T-helper 2 cell (primary cell): Measurements from ENCODE around the gene SH3PXD2A.
"Not testable (repeated sequence)": the region's sequence is repeated elsewhere in the genome, so short reads cannot be mapped to it uniquely, and the experiment has no call there.

Experiments
- DNase-seq, 5 experiments: peaks; one replicate each; pipeline versions ENCODE4 v3.0.0 to v3.0.0-alpha.2; 2012 to 2022

SH3PXD2A gene

GRCh38 chr10:103849212-103849877, 6.0 kb downstream of the SH3PXD2A start:
- DNase-seq, result no peak

DNA sequence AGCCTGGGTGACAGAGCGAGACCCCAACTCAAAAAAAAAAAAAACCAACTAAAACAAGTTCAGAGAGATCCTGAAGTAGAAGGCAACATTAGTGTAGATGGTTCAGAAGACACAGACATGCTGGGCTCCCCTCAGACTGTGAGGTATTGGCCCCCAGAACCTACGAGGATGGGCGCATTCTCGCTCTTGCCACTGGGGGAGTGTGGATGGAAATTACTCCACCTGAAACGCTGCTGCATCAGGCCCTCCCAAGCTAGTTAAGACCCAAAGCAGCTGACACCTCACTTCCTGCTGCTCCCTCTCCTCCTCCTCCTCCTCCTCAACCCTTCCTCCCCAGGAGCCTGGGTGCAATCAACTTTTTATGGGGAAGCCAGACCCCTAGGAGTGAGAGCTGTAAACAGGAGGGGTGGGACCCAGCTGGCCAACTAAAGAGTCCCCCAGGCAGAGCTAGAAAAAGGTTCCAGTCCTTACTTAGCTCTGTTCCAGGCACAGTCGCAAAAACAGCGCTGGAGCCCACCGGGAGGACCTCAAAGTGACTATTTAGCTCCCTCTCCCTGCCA, 7.4 kb downstream of the SH3PXD2A start:
- peak in 1 of 5 experiments; percentile 26 for DNase-seq

- no peak for DNase-seq
Measured at GRCh38 chr10:103847346-103847745, 8.0 kb downstream of the SH3PXD2A start.

- DNase-seq, result peak in 1 of 5 experiments; percentile 53
Measured at GRCh38 chr10:103845972-103846371, 9.4 kb downstream of the SH3PXD2A start.

GRCh38 chr10:103845346-103845745, 10.0 kb downstream of the SH3PXD2A start:
- DNase-seq, result not testable (repeated sequence)

- no peak for DNase-seq
Measured at GRCh38 chr10:103843854-103844570, 11.4 kb downstream of the SH3PXD2A start.

DNA sequence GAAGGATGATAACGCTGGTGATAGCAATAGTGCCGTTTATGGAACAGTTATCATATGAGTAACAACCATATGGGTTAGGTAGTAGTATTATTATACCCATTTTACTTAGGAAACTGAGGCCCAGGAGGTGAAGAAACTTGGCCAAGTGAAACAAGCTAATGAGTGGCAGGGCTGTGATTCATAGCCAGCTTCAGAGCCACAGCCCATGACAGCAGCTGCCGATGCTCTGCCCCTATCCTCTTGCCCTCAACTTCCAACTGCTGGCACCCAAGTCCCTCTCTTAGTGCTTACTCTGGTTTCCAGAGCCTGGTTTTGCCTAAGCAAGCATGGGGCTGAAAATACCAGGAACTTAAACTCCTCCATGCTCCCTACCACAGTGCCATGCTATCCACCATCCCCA, 12.3 kb downstream of the SH3PXD2A start:
- DNase-seq, result no peak

DNA sequence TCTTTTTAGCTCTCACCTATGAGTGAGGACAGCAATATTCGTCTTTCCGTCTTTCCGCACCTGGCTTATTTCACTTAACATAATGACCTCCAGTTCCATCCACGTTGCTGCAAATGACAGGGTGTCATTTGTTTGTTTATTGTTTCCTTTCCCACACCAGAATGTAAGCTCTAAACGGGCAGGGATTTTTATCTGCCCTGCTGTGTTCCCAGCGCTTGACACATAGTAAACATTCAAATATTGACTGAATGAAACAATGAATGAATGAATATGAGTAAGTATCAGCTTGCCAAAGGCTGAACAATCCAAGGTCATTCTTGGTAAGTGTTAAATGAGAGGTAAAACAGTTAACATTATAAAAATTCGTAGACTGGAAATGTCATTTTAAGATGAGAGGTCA, 12.8 kb downstream of the SH3PXD2A start:
- no peak for DNase-seq

DNA sequence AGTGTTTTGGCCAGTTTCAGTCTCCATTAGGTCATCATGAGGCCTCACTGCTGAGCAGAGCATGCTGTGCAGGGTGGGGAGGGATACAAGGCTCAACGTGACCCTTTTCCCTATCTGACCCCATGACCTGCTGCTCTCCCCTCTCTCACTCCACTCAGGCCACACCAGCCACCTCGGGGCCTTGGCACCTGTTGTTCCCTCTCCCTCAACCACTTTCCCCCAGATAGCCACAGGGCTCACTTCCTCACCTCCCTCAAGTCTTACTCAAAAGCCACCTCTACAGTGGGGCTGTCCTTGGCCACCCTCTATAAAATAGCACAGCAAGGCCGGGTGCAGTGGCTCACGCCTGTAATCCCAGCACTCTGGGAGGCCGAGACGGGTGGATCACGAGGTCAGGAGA, 13.9 kb downstream of the SH3PXD2A start:
- DNase-seq, result no peak

GRCh38 chr10:103840740-103841070, 14.7 kb downstream of the SH3PXD2A start:
- DNase-seq, result no peak

DNA sequence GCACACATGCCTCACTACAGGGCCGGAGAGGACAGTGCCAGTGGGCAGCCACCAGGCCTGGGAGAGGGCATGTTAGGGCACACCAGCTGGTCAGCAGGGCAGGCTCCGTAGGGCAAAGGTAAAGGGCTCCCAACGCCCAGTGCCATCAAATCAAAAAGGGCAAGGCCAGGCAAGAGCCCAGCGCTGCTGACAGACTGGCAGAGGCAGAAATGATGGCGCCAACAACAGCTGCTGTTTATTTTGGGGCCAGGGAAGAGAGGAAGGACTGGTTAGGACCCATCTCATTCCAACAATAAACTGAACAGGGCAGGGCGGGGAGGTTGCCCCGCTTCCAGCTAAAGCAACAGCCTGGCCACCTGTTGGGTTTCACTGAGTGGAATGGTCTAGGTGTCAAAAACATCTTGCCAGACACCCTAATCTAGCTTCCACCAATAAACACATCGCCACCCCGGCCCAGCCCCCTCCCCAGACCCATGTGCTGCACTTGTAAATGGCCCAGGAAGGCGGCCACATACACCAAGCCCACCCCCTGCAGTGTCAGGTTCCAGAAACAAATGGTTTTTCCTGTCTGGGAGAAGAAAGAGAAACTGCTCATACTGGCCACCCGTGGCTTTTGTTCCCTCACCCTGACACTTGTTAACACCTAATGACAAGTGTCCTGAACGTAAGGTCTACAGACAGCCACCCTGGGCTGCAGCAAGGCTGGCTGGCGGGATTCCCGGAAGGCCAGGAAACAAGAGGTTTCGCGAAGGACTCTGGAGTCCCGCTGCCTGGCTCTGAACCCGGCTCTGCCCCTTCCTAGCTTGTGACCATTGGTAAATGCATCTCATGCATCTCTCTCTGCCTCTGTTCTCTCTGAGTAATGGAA, 15.3 kb downstream of the SH3PXD2A start:
- DNase-seq, result no peak

- no peak for DNase-seq
Measured at GRCh38 chr10:103839519-103839871, 15.9 kb downstream of the SH3PXD2A start.

GRCh38 chr10:103838862-103839518, 16.4 kb downstream of the SH3PXD2A start:
- no peak for DNase-seq

GRCh38 chr10:103838070-103838395, 17.3 kb downstream of the SH3PXD2A start:
- DNase-seq, result no peak

DNA sequence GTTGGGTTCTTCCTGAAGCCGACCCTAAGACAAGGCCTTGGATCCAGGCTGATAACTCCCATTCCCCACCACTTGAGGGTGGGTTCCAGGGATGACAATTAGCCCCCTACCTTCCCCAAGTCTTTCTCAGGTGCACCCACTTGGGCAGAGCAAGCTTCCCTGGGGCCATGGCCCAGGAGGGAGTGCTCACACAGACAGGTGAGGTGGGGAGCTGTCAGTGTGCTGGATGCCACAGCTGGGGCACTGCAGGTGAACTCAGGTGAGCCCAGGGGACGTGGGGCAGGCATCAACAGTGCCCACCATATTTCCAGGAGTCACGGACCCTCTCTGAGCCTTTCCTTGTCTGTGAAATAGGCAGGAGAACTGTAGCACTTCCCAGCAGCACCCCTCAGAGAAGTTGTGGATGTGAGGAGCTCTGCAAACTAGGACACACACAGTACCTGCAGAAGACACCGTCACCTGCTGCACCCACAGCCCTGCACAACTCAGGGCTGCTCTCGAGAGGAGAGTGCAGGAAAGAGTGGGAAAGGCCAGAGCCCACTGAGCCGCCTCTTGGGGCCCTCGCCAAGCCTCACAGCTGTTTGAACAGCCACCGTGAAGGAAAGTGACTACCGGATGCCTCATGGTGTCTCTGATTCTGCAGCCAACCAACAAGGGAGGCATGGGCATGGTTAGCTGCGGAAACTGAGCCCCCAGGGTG, 17.9 kb downstream of the SH3PXD2A start:
- DNase-seq, result no peak

DNA sequence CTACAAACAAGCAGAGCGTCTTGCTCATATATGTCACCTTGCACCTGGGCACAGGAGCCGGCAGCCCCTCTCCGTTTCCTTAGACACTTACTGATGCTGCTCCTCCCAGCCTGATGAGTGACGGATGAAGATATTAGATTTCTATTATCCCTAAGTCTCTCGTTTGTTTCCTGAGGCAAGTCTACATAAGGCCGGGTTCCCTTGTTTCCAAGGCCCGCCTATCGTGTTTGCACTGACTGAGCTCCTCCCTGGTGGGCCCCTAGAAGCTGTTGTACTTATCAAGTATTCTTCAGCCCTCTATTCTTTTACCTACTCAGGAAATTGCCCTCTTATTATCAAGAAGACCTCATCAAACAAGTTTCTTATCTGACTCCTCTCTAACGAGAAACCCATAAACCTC, 18.5 kb downstream of the SH3PXD2A start:
- DNase-seq, result no peak

DNA sequence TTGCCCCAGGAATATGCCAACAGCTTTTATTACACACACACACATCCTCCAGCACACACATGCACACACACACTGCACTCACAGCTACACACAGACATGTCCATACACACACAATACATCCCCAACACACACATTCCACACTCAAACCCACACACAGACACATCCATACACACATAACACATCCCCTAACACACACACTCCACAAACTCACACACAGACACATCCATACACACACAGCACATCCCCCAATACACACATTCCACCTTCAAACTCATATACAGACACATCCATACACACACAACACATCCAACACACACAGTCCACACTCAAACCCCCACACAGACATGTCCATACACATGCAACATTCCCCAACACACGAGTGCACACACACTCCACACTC, 19.1 kb downstream of the SH3PXD2A start:
- no peak for DNase-seq

GRCh38 chr10:103835096-103836050, 20.0 kb downstream of the SH3PXD2A start:
- DNase-seq, result no peak

DNA sequence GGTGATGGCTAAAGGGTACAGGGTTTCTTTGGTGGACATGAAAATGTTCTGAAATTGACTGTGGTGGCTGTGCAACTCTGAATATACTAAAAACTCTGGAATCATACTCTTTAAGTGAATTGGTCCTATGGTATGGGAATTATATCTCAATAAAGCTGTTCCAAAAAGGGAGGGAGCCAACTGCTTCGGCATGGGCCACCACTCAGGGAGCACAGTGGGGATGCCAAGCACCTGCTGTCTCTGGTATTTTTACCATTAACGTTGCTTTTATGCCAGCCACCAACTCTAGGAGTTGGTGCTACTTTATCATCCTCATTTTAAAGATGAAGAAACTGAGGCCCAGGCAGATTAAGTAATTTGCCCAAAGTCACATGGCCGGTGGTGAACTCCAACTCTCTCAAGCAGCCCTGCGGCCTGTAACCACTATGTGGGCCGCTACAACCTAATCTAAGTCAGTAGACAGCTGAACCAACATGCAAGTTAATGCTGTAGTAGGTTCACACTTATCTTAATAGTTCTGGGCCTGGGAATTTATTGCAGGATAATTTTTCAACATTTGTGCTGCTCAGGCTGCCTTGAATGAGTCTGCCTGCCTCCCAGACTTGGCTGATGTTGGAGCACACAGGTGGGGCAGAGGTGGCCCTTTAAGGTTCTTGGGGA, 20.8 kb downstream of the SH3PXD2A start:
- DNase-seq, result no peak

GRCh38 chr10:103833731-103834365, 21.5 kb downstream of the SH3PXD2A start:
- DNase-seq, result no peak
